Measurements from ENCODE around the gene SLC25A13. TPM values are rescaled to one million over a fixed set of nuclear protein-coding genes. Genes with fewer than 3 reads are reported as not detected.
A peak's percentile ranks its signal among the peaks of the same experiment; 100 is the strongest.

Gene SLC25A13
- polyA plus RNA-seq, 1 of the 3 experiments (the other 2 are of a cell fraction): 16.0 TPM

- CTCF ChIA-PET: no interaction called here
- WGBS (ENCODE audit: low lambda C conversion rate): 98% methylated on average over 3 of the region's 3 CpGs
- H3K4me1 ChIP-seq (ENCODE audit: control insufficient read depth in 1 of 2, insufficient read depth in 2 of 2, low read depth in 1 of 2, low read length in 1 of 2): peaks cover 0 to 4% of the 10 kb centered on the region in 2 experiments; a peak in 2 of 4 replicates
- no peaks in the 10 kb centered on the region for H3K27me3 ChIP-seq (ENCODE audit: insufficient read depth)
- POLR2A ChIA-PET: interaction anchor here (0.7 kb wide), 1 partner anchor 17 kb away, joined by 3 read pairs; no protein-coding TSS in a partner anchor
- H3K9ac ChIP-seq: no peak overlapping the region
- H3K4me3 ChIP-seq (ENCODE audit: low read depth in 2 of 2, low read length in 1 of 2): no peak overlapping the region
- no peak for TF ChIP-seq NFIC (IDR thresholded peaks at IDR 0.05; ENCODE audit: borderline replicate concordance)
- no peak for TF ChIP-seq FOXJ3 (CRISPR knock-in tag; IDR thresholded peaks at IDR 0.05)
- TF ChIP-seq GABPA (IDR thresholded peaks at IDR 0.05; ENCODE audit: low read depth): no peak
- TF ChIP-seq FOXM1 (IDR thresholded peaks at IDR 0.05; ENCODE audit: low read depth): no peak
- no peak for TF ChIP-seq ZBTB33 (IDR thresholded peaks at IDR 0.05; ENCODE audit: borderline replicate concordance, low read depth)
- TF ChIP-seq SIN3A (IDR thresholded peaks at IDR 0.05; ENCODE audit: borderline replicate concordance, low read depth, low read length): no peak
- no peak for TF ChIP-seq MEF2A (IDR thresholded peaks at IDR 0.05; ENCODE audit: borderline replicate concordance, low read depth)
- TF ChIP-seq TCF12 (IDR thresholded peaks at IDR 0.05): no peak
- no peak for TF ChIP-seq RCOR1 (IDR thresholded peaks at IDR 0.05; ENCODE audit: low read length)
- no peak for TF ChIP-seq USF2 (IDR thresholded peaks at IDR 0.05; ENCODE audit: borderline replicate concordance, low read depth, low read length)
- no peak for TF ChIP-seq FOSL2 (IDR thresholded peaks at IDR 0.05; ENCODE audit: borderline replicate concordance, low read depth)
- H3F3A ChIP-seq (replicated peaks; ENCODE audit: insufficient read depth): no peaks in the 10 kb centered on the region
- H2AFZ ChIP-seq (ENCODE audit: low read depth): no peak overlapping the region
- H3K79me2 ChIP-seq (ENCODE audit: insufficient read depth): no peaks in the 10 kb centered on the region
- DNase-seq: no peak
- no peaks in the 10 kb centered on the region for H3K9me3 ChIP-seq
- H3K36me3 ChIP-seq (replicated peaks in 1 of 2; ENCODE audit: control insufficient read depth in 1 of 2, insufficient read depth in 2 of 2, low read length in 1 of 2): peaks cover 35 to 64% of the 10 kb centered on the region in 2 experiments
- no peak overlapping the region for H3K4me2 ChIP-seq
- no peaks in the 10 kb centered on the region for H3K9me2 ChIP-seq
- H4K20me1 ChIP-seq (ENCODE audit: insufficient read depth): no peaks in the 10 kb centered on the region
- H3K27ac ChIP-seq (ENCODE audit: low read depth in 2 of 2, low read length in 1 of 2): no peak overlapping the region
Measured at GRCh38 chr7:96181174-96181573, 140.7 kb downstream of the SLC25A13 start.

- no peak for DNase-seq
Measured at GRCh38 chr7:96179837-96180236, 142.1 kb downstream of the SLC25A13 start.

More at GRCh38 chr7:96179837-96180236, 142.1 kb downstream of the SLC25A13 start:
- peaks cover 0 to 4% of the 10 kb centered on the region in 2 experiments; a peak in 2 of 4 replicates for H3K4me1 ChIP-seq (ENCODE audit: control insufficient read depth in 1 of 2, insufficient read depth in 2 of 2, low read depth in 1 of 2, low read length in 1 of 2)
- H3K4me3 ChIP-seq (ENCODE audit: low read depth in 2 of 2, low read length in 1 of 2): no peak overlapping the region
- peaks cover 33 to 68% of the 10 kb centered on the region in 2 experiments for H3K36me3 ChIP-seq (replicated peaks in 1 of 2; ENCODE audit: control insufficient read depth in 1 of 2, insufficient read depth in 2 of 2, low read length in 1 of 2)
- ChIA-PET POLR2A (interaction anchor here (0.7 kb wide), 1 partner anchor 844 kb away, joined by 3 read pairs; no protein-coding TSS in a partner anchor), CTCF (interaction anchor here (0.6 to 2.7 kb wide), 5 partner anchors 8 to 886 kb away, joined by 3 to 17 read pairs (median 3); no protein-coding TSS in a partner anchor)
- peak; percentile 39 for TF ChIP-seq CTCF (IDR thresholded peaks at IDR 0.05)
- TF ChIP-seq SMC3 (IDR thresholded peaks at IDR 0.05; ENCODE audit: low read depth, low read length): 0 out of 2 replicates have a peak, but pooled peaks have one; percentile 19
- TF ChIP-seq RAD21 (IDR thresholded peaks at IDR 0.05; ENCODE audit: low read length): peak; percentile 55
- no peak for TF ChIP-seq TEAD4 (IDR thresholded peaks at IDR 0.05; ENCODE audit: borderline replicate concordance, insufficient read depth)
- H4K20me1 ChIP-seq (ENCODE audit: insufficient read depth): no peaks in the 10 kb centered on the region
- no peak overlapping the region for H3K9ac ChIP-seq
- H3K9me3 ChIP-seq: no peaks in the 10 kb centered on the region
- no peaks in the 10 kb centered on the region for H3F3A ChIP-seq (replicated peaks; ENCODE audit: insufficient read depth)
- H3K4me2 ChIP-seq: no peak overlapping the region
- no peak overlapping the region for H3K27ac ChIP-seq (ENCODE audit: low read depth in 2 of 2, low read length in 1 of 2)
- no peaks in the 10 kb centered on the region for H3K9me2 ChIP-seq
- H2AFZ ChIP-seq (ENCODE audit: low read depth): no peak overlapping the region
- H3K27me3 ChIP-seq (ENCODE audit: insufficient read depth): no peaks in the 10 kb centered on the region
- no peaks in the 10 kb centered on the region for H3K79me2 ChIP-seq (ENCODE audit: insufficient read depth)
